GM20000 (cell line): ENCODE data around the gene PCNP.
"Not testable (repeated sequence)": the region's sequence is repeated elsewhere in the genome, so short reads cannot be mapped to it uniquely, and the experiment has no call there.

Source experiments
- DNase-seq: peaks from one replicate; pipeline ENCODE4 v3.0.0; 2012; ENCODE audit warnings: low spot score
- TF ChIP-seq, protein P1 (sequence below): IDR thresholded peaks from 2 replicates; pipeline ENCODE4 v1.5.1; 2012; ENCODE audit warnings: mild to moderate bottlenecking, control low read depth; ENCODE audit errors: extremely low read depth, missing control alignments

The PCNP gene

DNA sequence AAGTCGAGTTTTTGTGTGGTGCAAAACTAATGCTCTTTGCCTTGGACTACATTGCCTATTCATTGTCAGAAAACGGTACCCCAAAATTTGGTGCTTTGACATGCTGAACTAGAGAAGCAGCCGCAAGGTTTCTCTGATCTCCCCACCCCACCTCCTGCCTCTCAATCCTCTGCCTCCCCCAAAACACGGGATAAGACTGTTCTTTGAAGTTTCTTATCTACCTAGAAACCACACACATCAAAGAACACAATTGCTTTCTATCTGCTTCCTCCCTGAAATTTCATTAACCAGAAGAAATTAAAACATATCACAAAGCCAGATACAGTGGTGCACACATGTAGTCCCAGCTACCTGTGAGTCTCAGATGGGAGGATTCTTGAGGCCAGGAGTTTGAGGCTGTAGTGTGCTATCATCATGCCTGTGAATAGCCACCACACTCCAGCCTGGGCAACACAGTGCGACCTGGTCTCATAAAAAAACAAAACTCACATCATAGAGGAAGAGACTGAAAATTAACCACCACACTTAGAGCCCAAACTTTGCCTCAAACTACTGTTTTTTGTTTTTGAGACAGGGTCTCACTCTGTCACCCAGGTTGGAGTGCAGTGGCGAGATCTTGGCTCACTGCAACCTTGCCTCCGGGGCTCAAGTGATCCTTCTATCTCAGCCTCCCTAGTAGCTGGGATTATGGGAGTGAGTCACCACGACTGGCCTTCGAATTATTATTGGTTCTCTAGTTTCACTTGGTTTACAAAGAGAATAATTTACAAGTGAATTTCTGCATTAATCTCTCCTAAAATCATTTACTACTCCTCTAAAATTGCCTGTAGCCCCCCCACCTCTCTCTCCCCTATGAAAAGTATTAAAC lies 2.7 kb upstream of the PCNP start:
- no peak for DNase-seq
- TF ChIP-seq, protein P1, sequence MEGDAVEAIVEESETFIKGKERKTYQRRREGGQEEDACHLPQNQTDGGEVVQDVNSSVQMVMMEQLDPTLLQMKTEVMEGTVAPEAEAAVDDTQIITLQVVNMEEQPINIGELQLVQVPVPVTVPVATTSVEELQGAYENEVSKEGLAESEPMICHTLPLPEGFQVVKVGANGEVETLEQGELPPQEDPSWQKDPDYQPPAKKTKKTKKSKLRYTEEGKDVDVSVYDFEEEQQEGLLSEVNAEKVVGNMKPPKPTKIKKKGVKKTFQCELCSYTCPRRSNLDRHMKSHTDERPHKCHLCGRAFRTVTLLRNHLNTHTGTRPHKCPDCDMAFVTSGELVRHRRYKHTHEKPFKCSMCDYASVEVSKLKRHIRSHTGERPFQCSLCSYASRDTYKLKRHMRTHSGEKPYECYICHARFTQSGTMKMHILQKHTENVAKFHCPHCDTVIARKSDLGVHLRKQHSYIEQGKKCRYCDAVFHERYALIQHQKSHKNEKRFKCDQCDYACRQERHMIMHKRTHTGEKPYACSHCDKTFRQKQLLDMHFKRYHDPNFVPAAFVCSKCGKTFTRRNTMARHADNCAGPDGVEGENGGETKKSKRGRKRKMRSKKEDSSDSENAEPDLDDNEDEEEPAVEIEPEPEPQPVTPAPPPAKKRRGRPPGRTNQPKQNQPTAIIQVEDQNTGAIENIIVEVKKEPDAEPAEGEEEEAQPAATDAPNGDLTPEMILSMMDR = no peak

DNA sequence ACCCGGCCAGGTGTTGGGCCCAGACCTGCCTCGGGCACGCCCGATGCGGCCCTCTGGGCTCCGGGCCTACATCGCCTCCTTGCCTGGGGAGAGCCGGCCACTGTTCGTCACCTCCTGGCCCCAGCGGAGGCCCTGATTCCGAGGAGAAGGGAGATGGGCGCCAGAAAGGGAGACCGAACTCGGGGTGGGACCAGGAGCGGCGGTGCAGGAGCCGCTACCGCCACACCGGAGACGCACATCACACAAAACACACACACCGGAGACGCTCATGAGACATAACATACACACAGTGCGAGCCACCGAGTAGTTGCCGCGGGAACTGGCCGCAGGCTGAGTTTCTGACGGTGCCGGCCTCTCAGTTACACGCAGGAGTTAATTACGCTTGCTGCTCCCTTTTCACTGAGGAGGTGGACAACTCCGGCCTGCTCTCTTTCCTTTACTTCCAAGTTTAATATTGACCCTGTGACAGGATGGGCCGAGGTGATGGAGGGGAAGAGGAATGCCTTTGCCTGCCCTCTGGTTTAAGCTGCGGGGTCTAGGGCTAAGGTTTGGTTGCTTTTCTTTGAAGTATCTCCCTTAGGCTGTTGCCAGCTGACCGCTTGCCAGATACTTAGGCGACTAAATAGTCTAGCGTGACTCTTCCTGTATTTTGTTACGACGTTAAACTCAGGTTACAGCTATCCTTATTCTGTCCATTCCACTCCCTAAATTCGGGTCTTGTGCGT lies 570 bp downstream of the PCNP start:
- TF ChIP-seq, protein P1 = no peak
- DNase-seq = peak; percentile 41

DNA sequence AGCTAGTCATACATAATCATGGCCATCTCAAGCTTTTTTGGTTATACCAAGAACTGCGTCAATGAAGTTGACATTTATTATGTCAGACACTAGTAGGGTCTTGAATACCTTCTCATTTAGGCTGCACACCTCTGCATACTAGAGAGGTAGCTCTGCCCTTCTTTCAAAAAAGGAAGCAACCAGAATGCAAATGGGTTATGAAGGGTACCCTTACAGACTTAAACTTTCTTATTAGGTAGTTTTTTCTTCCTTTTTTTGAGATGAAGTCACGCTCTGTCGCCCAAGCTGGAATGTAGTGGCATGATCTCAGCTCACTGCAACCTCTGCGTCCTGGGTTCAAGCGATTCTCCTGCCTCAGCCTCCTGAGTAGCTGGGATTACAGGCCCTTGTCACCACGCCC lies 3.3 kb downstream of the PCNP start:
- TF ChIP-seq, protein P1 = no peak
- no peak for DNase-seq

DNA sequence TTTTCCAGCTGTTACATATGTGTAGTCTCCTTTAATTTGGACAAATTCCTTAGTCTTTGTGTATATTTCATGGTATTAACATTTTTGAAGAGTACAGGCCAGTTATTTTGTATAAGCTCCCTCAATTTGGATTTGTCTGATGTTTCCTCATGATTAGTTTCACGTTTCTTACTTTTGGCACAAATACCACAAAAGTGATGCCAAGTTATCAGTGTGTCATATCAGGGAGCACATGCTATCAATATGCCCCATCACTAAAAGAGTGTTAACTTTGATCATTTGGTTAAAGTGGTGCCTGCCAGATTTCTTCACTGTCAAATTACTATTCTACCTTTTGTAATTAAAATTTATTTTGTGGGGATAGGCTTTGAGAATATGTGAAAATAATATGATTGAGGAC lies 14.6 kb downstream of the PCNP start:
- TF ChIP-seq, protein P1 = no peak
- DNase-seq = no peak

DNA sequence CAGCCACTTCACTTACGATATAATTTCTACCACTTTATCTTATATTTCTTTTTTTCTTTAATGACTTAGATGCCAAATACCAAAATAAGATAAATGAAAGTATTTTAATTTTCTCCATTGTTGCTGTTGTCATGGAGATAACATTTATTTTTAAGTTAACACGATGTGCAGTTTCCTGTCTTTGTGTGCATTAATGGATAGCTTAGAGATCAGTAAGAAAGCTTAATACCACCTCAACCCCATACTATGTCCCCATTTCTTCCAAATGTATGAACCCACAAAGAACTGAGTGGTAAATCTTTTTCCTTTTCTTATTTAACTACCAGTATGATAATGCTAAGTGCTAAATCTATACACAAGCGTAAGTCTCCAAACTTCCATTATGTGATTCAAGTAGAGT lies 17.1 kb downstream of the PCNP start:
- TF ChIP-seq, protein P1 = no peak
- DNase-seq = no peak

DNA sequence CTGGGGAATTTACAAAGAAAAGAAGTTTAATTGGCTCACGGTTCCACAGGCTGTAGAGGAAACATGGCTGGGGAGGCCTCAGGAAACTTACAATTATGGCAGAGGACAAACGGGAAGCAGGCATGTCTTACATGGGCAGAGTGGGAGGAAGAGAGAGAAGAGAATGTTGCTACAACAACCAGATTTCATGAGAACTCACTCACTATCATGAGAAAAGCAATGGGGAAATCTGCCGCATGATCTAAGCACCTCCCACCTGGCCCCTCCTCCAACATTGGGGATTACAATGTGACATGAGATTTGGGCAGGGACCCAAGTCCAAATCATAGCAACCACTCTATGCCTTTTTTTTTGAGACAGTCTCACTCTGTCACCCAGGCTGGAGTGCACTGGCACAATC lies 28.8 kb downstream of the PCNP start:
- DNase-seq = no peak
- TF ChIP-seq, protein P1 = no peak

DNA sequence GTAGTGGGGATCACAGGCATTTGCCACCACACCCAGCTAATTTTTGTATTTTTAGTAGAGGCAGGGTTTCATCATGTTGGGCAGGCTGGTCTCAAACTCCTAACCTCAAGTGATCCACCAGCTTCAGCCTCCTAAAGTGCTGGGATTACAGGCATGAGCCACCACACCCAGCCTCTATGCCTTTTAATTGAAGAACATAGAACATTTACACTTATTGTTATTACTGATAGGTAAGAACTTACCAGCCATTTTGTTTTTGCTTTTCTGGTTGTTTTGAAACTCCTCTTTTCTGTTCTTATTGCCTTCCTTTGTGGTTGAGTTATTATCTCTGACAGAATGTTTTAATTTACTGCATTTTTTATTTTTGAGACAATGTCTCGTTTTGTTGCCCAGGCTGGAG lies 29.2 kb downstream of the PCNP start:
- TF ChIP-seq, protein P1 = no peak
- no peak for DNase-seq

DNA sequence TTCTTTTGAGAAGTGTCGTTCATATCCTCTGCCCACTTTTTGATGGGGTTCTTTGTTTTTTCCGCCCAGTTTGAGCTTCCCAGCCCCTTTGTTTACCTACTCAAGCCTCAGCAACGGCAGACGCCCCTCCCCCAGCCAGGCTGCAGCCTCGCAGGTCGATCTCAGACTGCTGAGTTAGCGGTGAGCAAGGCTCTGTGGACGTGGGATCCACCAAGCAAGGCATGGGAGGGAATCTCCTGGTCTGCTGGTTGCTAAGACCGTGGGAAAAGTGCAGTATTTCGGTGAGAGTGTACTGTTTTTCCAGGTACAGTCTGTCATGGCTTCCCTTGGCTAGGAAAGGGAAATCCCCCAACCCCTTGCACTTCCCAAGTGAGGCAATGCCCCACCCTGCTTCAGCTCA lies 31.4 kb downstream of the PCNP start:
- not testable (repeated sequence) for DNase-seq
